CD4-positive, alpha-beta T cell (primary cell): Measurements from ENCODE around the gene RUFY4. TPM values are rescaled to one million over a fixed set of nuclear protein-coding genes. Genes with fewer than 3 reads are reported as not detected.

Experiments used
- ATAC-seq: fragments of 200-7000 bp; cut with Tn5 transposase; one replicate; pipeline ENCODE4 v1.10.0; 2022; ENCODE audit warnings: mild to moderate bottlenecking; ENCODE audit not compliant: poor library complexity
- CTCF ChIA-PET: fragments of 350-600 bp; sonication (Branson Sonifier 250); formaldehyde crosslinking; loops from one replicate; lab custom pipeline; 2021; ENCODE audit warnings: antibody characterized with exemption, inconsistent platforms; lab: Charles Lee
- POLR2A ChIA-PET: fragments of 350-600 bp; sonication (Branson Sonifier 250); formaldehyde crosslinking; loops from one replicate; lab custom pipeline; 2021; ENCODE audit warnings: antibody characterized with exemption, inconsistent platforms; lab: Charles Lee
- DNase-seq, 14 experiments: peaks; one replicate each; pipeline ENCODE4 v3.0.0-alpha.2; 2013 to 2020; ENCODE audit warnings: mixed read lengths in 2 of 14
- H3K27ac ChIP-seq, 2 donors: one replicate each; pipeline versions ENCODE4 v1.5.1 to v1.7.0; 2013; ENCODE audit warnings: low read length in 2 of 2, low read depth in 1 of 2, mild to moderate bottlenecking in 1 of 2
- H3K27me3 ChIP-seq, 2 experiments: 1 replicate in 1 of 2; 2 replicates in 1 of 2; pipeline versions ENCODE4 v1.6.1 to v1.7.0; 2013; ENCODE audit warnings: low read length in 2 of 2, control low read depth in 1 of 2, mild to moderate bottlenecking in 1 of 2, moderate library complexity in 1 of 2; ENCODE audit not compliant: insufficient read depth in 2 of 2, control insufficient read depth in 1 of 2
- H3K36me3 ChIP-seq: one replicate; pipeline ENCODE4 v1.6.1; 2013; ENCODE audit warnings: low read length, control low read depth; ENCODE audit not compliant: insufficient read depth
- H3K4me1 ChIP-seq: one replicate; pipeline ENCODE4 v1.6.1; 2013; ENCODE audit warnings: low read length, control low read depth; ENCODE audit not compliant: insufficient read depth
- H3K4me3 ChIP-seq: one replicate; pipeline ENCODE4 v1.5.1; 2013; ENCODE audit warnings: mild to moderate bottlenecking, low read length, moderate library complexity
- H3K9me3 ChIP-seq, 2 experiments: 1 replicate in 1 of 2; 2 replicates in 1 of 2; pipeline versions ENCODE4 v1.6.1 to v1.7.0; 2013; ENCODE audit warnings: low read length in 2 of 2, mild to moderate bottlenecking in 2 of 2, control low read depth in 1 of 2, moderate library complexity in 1 of 2; ENCODE audit not compliant: control insufficient read depth in 1 of 2, insufficient read depth in 1 of 2
- H3K27ac Mint-ChIP-seq: one replicate; pipeline ENCODE4 v1.8.0; 2020; ENCODE audit warnings: mixed read lengths
- H3K27me3 Mint-ChIP-seq: one replicate; pipeline ENCODE4 v1.8.0; 2021; ENCODE audit warnings: mixed read lengths
- H3K36me3 Mint-ChIP-seq: one replicate; pipeline ENCODE4 v1.8.0; 2021; ENCODE audit warnings: low read depth, mixed read lengths
- H3K4me1 Mint-ChIP-seq: one replicate; pipeline ENCODE4 v1.8.0; 2021; ENCODE audit warnings: low read depth, mixed read lengths
- H3K4me3 Mint-ChIP-seq: one replicate; pipeline ENCODE4 v1.8.0; 2020; ENCODE audit warnings: mild to moderate bottlenecking, mixed read lengths
- H3K9me3 Mint-ChIP-seq: one replicate; pipeline ENCODE4 v1.8.0; 2020; ENCODE audit warnings: mixed read lengths
- CTCF ChIP-seq: fragments of 200-600 bp; IDR thresholded peaks from one replicate; pipeline ENCODE4 v1.8.0; 2022; ENCODE audit warnings: antibody characterized with exemption, mild to moderate bottlenecking
- intact Hi-C, 2 experiments: fragments of 100-400 bp; cut with DNase I in 1 of 2; cut with micrococcal nuclease in 1 of 2; formaldehyde crosslinking; loops; one replicate each; pipeline versions ENCODE4 v1.15.1 to v1.9.0; 2023 to 2025; cut with DNase I, micrococcal nuclease
- total RNA-seq, 174 experiments: library from RNA in 2 of 174; stranded (reverse) in 2 of 174; gene quantifications; one replicate each; pipeline ENCODE4 v1.2.3 and lab custom pipeline; 2021 to 2026

RUFY4 gene
- total RNA-seq, 2 experiments from 2014 or later = 0.78 to 0.85 TPM

GRCh38 chr2:218024871-218025270 is 44.2 kb upstream of the RUFY4 start:
- ATAC-seq (no peak), DNase-seq (peak in 1 of 14 experiments; percentile 22)
- H3K27ac ChIP-seq = no peak overlapping the region
- Mint-ChIP-seq H3K4me1 (no peaks in the 10 kb centered on the region), H3K36me3 (no peaks in the 10 kb centered on the region), H3K27me3 (no peaks in the 10 kb centered on the region), H3K9me3 (no peaks in the 10 kb centered on the region), H3K4me3 (no peak overlapping the region), H3K27ac (no peak overlapping the region)
- no peak for TF ChIP-seq CTCF
- CTCF ChIA-PET = interaction anchor here (1.0 kb wide), 1 partner anchor 28 kb away, joined by 3 read pairs; no protein-coding TSS in a partner anchor
- intact Hi-C loops = no loop called here
- POLR2A ChIA-PET = no interaction called here
- H3K4me3 ChIP-seq = no peak overlapping the region
- no peaks in the 10 kb centered on the region for H3K27me3 ChIP-seq
- no peaks in the 10 kb centered on the region for H3K9me3 ChIP-seq
- H3K36me3 ChIP-seq = no peaks in the 10 kb centered on the region
- peaks cover under 1% of the 10 kb centered on the region for H3K4me1 ChIP-seq

- H3K27ac ChIP-seq = no peak overlapping the region
- no peaks in the 10 kb centered on the region for H3K4me1 Mint-ChIP-seq
- ATAC-seq (no peak), DNase-seq (peak in 1 of 14 experiments; percentile 5)
- ChIA-PET POLR2A (no interaction called here), CTCF (interaction anchor here (0.9 kb wide), 1 partner anchor 8 kb away, joined by 4 read pairs; no protein-coding TSS in a partner anchor)
- no peaks in the 10 kb centered on the region for H3K9me3 Mint-ChIP-seq
- no peaks in the 10 kb centered on the region for H3K36me3 Mint-ChIP-seq
- intact Hi-C loops = no loop called here
- H3K4me1 ChIP-seq = no peaks in the 10 kb centered on the region
- H3K27me3 ChIP-seq = no peaks in the 10 kb centered on the region
- H3K27me3 Mint-ChIP-seq = no peaks in the 10 kb centered on the region
- no peak overlapping the region for H3K27ac Mint-ChIP-seq
- TF ChIP-seq CTCF = no peak
- no peaks in the 10 kb centered on the region for H3K36me3 ChIP-seq
- H3K4me3 Mint-ChIP-seq = no peak overlapping the region
- H3K9me3 ChIP-seq = no peaks in the 10 kb centered on the region
- no peak overlapping the region for H3K4me3 ChIP-seq
These were observed 42.8 kb upstream of the RUFY4 start for GRCh38 chr2:218026244-218026643.

GRCh38 chr2:218026676-218027425 is 42.2 kb upstream of the RUFY4 start:
- no peaks in the 10 kb centered on the region for H3K4me1 Mint-ChIP-seq
- no peaks in the 10 kb centered on the region for H3K36me3 Mint-ChIP-seq
- Histone ChIP-seq H3K4me1 (no peaks in the 10 kb centered on the region), H3K4me3 (no peak overlapping the region), H3K27me3 (no peaks in the 10 kb centered on the region), H3K27ac (no peak overlapping the region), H3K9me3 (no peaks in the 10 kb centered on the region), H3K36me3 (no peaks in the 10 kb centered on the region)
- H3K27me3 Mint-ChIP-seq = no peaks in the 10 kb centered on the region
- intact Hi-C loops = no loop called here
- ATAC-seq (no peak), DNase-seq (peak in 1 of 14 experiments; percentile 22)
- H3K27ac Mint-ChIP-seq = no peak overlapping the region
- ChIA-PET CTCF (no interaction called here), POLR2A (no interaction called here)
- H3K9me3 Mint-ChIP-seq = no peaks in the 10 kb centered on the region
- H3K4me3 Mint-ChIP-seq = no peak overlapping the region
- TF ChIP-seq CTCF = no peak
